Measurements from ENCODE around the gene LRRN3. TPM values are rescaled to one million over a fixed set of nuclear protein-coding genes. Genes with fewer than 3 reads are reported as not detected.
"Not testable (repeated sequence)": the region's sequence is repeated elsewhere in the genome, so short reads cannot be mapped to it uniquely, and the experiment has no call there.

Gene LRRN3
- total RNA-seq, 1 experiment from 2014 or later: not detected

DNA sequence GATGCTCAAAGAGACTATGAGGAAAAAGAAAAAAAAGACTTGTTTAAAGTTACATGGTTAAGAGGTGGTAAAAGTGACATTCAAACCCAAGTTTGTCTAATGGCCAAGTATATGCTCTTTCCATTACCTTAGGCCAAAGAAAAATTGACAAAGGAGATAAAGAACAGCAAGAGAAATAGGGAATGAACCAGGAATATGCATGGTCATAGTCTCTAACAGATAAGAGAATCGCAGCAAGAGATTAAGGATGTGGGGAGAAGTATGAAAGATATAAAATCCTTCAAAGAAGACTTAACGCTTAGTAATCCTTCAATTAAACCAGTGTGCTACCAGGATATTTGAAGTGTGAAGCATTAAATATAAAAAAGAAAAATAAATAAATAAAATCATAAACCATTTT, 23.2 kb upstream of the LRRN3 start:
- POLR2A ChIA-PET (ENCODE audit: unreplicated experiment): no interaction called here
- Histone ChIP-seq H3K4me3 (no peak overlapping the region), H3K27ac (no peak overlapping the region), H4K20me1 (ENCODE audit: insufficient read depth) (no peaks in the 10 kb centered on the region), H3K79me2 (ENCODE audit: low read depth) (no peaks in the 10 kb centered on the region), H3K9me3 (ENCODE audit: insufficient read depth, low read depth) (no peaks in the 10 kb centered on the region), H3K36me3 (ENCODE audit: low read depth) (no peaks in the 10 kb centered on the region), H3K4me1 (replicated peaks; ENCODE audit: insufficient read depth) (no peaks in the 10 kb centered on the region), H3K4me2 (no peak overlapping the region), H3K9me2 (ENCODE audit: insufficient read depth) (no peaks in the 10 kb centered on the region), H3K27me3 (ENCODE audit: insufficient read depth, low read depth) (no peaks in the 10 kb centered on the region), H2AFZ (no peak overlapping the region), H3F3A (ENCODE audit: insufficient read depth, low read depth) (no peaks in the 10 kb centered on the region; the same call in 1 of the 2 replicates)
- no peak for DNase-seq
- CTCF ChIA-PET: no interaction called here
- intact Hi-C loops (cut with micrococcal nuclease; ENCODE audit: unreplicated experiment): no loop called here
- no TSS peak for BruUV-seq (replicated peaks)
- TF ChIP-seq, protein P1, sequence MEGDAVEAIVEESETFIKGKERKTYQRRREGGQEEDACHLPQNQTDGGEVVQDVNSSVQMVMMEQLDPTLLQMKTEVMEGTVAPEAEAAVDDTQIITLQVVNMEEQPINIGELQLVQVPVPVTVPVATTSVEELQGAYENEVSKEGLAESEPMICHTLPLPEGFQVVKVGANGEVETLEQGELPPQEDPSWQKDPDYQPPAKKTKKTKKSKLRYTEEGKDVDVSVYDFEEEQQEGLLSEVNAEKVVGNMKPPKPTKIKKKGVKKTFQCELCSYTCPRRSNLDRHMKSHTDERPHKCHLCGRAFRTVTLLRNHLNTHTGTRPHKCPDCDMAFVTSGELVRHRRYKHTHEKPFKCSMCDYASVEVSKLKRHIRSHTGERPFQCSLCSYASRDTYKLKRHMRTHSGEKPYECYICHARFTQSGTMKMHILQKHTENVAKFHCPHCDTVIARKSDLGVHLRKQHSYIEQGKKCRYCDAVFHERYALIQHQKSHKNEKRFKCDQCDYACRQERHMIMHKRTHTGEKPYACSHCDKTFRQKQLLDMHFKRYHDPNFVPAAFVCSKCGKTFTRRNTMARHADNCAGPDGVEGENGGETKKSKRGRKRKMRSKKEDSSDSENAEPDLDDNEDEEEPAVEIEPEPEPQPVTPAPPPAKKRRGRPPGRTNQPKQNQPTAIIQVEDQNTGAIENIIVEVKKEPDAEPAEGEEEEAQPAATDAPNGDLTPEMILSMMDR (conservative IDR thresholded peaks at IDR 0.05): no peak

DNA sequence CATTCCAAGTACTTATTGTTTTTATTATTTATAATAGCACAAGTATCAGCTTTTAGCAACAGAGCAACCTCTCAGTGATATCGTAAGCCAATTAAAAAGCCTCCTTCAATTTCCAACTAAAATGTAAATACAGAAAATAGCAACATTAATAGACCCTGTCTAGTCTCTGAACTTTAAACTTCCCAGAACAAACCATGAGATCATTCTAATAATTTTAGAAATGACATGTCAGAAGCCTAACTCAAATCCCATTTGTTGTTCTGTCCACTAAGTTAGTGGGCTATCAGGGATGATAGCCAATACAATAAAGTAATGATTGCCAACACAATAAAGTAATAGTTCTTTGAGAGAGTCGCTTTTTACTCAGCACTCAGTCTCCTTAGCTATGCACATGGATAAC, 22.3 kb upstream of the LRRN3 start:
- CTCF ChIA-PET: no interaction called here
- no peaks in the 10 kb centered on the region for H3K27me3 ChIP-seq (ENCODE audit: insufficient read depth, low read depth)
- POLR2A ChIA-PET (ENCODE audit: unreplicated experiment): no interaction called here
- no peaks in the 10 kb centered on the region for H3K36me3 ChIP-seq (ENCODE audit: low read depth)
- intact Hi-C loops (cut with micrococcal nuclease; ENCODE audit: unreplicated experiment): no loop called here
- H3K4me1 ChIP-seq (replicated peaks; ENCODE audit: insufficient read depth): no peaks in the 10 kb centered on the region
- no peak overlapping the region for H3K27ac ChIP-seq
- TF ChIP-seq EZH2 (IDR thresholded peaks at IDR 0.05; ENCODE audit: low read depth): no peak
- TF ChIP-seq, protein P1 (conservative IDR thresholded peaks at IDR 0.05): no peak
- no peak for DNase-seq
- no peak overlapping the region for H3K4me2 ChIP-seq
- no peaks in the 10 kb centered on the region for H3K9me3 ChIP-seq (ENCODE audit: insufficient read depth, low read depth)
- H3F3A ChIP-seq (ENCODE audit: insufficient read depth, low read depth): no peaks in the 10 kb centered on the region; the same call in 1 of the 2 replicates
- H3K4me3 ChIP-seq: no peak overlapping the region
- no peaks in the 10 kb centered on the region for H3K79me2 ChIP-seq (ENCODE audit: low read depth)
- H4K20me1 ChIP-seq (ENCODE audit: insufficient read depth): no peaks in the 10 kb centered on the region
- H3K9me2 ChIP-seq (ENCODE audit: insufficient read depth): no peaks in the 10 kb centered on the region
- no TSS peak for BruUV-seq (replicated peaks)
- no peak overlapping the region for H2AFZ ChIP-seq

DNA sequence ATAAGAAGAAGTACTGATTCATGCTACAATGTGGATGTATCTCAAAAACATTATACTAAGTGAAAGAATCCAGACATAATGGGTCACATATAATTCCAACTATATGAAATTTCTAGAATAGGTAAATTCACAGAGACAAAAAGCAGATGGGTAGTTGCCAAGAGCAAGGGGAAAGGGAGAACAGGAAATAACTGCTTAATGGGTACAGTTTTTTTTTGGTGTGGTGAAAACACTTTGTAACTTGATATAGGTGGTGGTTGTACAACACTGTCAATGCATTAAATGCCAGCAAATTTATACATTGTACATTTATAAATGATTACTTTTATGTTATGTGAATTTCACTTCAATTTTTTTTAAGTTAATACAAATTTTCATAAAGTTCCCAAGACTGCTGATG, 19.4 kb upstream of the LRRN3 start:
- ChIA-PET POLR2A (ENCODE audit: unreplicated experiment) (no interaction called here), CTCF (no interaction called here)
- BruUV-seq (replicated peaks): no TSS peak
- no peak for TF ChIP-seq EZH2 (IDR thresholded peaks at IDR 0.05; ENCODE audit: low read depth)
- TF ChIP-seq, protein P1 (conservative IDR thresholded peaks at IDR 0.05): no peak
- Histone ChIP-seq H3K27me3 (ENCODE audit: insufficient read depth, low read depth) (no peaks in the 10 kb centered on the region), H3K4me3 (no peak overlapping the region), H2AFZ (no peak overlapping the region), H3K9me2 (ENCODE audit: insufficient read depth) (no peaks in the 10 kb centered on the region), H3F3A (ENCODE audit: insufficient read depth, low read depth) (no peaks in the 10 kb centered on the region; the same call in 1 of the 2 replicates), H3K27ac (no peak overlapping the region), H3K9me3 (ENCODE audit: insufficient read depth, low read depth) (no peaks in the 10 kb centered on the region), H4K20me1 (ENCODE audit: insufficient read depth) (no peaks in the 10 kb centered on the region), H3K79me2 (ENCODE audit: low read depth) (no peaks in the 10 kb centered on the region), H3K36me3 (ENCODE audit: low read depth) (no peaks in the 10 kb centered on the region), H3K4me1 (replicated peaks; ENCODE audit: insufficient read depth) (no peaks in the 10 kb centered on the region), H3K4me2 (no peak overlapping the region)
- intact Hi-C loops (cut with micrococcal nuclease; ENCODE audit: unreplicated experiment): no loop called here
- no peak for DNase-seq

DNA sequence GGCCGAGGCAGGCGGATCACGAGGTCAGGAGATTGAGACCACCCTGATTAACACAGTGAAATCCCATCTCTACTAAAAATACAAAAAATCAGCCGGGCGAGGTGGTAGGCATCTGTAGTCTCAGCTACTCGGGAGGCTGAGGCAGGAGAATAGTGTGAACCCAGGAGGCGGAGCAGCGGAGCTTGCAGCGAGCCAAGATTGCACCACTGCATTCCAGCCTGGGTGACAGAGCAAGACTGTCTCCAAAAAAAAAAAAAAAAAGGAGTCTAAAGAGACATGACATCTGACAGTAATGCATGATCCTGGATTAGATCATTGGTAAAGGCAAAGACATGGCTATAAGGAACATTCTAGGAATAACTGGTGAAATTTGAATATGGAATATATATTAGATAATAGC, 18.3 kb upstream of the LRRN3 start:
- H3K4me1 ChIP-seq (replicated peaks; ENCODE audit: insufficient read depth); H3K9me2 ChIP-seq (ENCODE audit: insufficient read depth); intact Hi-C loops (cut with micrococcal nuclease; ENCODE audit: unreplicated experiment); H3K27ac ChIP-seq; H3K27me3 ChIP-seq (ENCODE audit: insufficient read depth, low read depth); CTCF ChIA-PET; H4K20me1 ChIP-seq (ENCODE audit: insufficient read depth); H3K79me2 ChIP-seq (ENCODE audit: low read depth); H3F3A ChIP-seq (ENCODE audit: insufficient read depth, low read depth); H3K36me3 ChIP-seq (ENCODE audit: low read depth); H3K9me3 ChIP-seq (ENCODE audit: insufficient read depth, low read depth); POLR2A ChIA-PET (ENCODE audit: unreplicated experiment); DNase-seq; H3K4me2 ChIP-seq; H2AFZ ChIP-seq; H3K4me3 ChIP-seq; BruUV-seq (replicated peaks): not testable (repeated sequence)

Measured in PC-9 (cell line).